ENCODE results near the gene MT2A.

MT2A gene

GRCh38 chr16:56608043-56608875 lies at the start of gene MT2A:
TSS of gene MT2A (plus strand) at chr16:56608584. CDS start at chr16:56608656, 72 bp downstream.
- H3K36me3 ChIP-seq (ENCODE audit: insufficient read depth, low read length), result no peaks in the 10 kb centered on the region
- H3K27me3 ChIP-seq (ENCODE audit: insufficient read depth, low read length), result no peaks in the 10 kb centered on the region
- H3K27ac ChIP-seq (ENCODE audit: low read depth, low read length, poor library complexity, severe bottlenecking), result no peak within 1 kb of the TSS
- peak within 1 kb of the TSS; percentile 98 for H3K4me2 ChIP-seq (ENCODE audit: low read length)
- no peaks in the 10 kb centered on the region for H4K20me1 ChIP-seq (ENCODE audit: insufficient read depth, low read length)
- peaks cover 28% of the 10 kb centered on the region for H3K4me1 ChIP-seq (ENCODE audit: insufficient read depth, low read length, severe bottlenecking)
- no peaks in the 10 kb centered on the region for H3K9me3 ChIP-seq (ENCODE audit: low read length)
- peak within 1 kb of the TSS; percentile 65 for H3K9ac ChIP-seq (ENCODE audit: low read length)
- no peaks in the 10 kb centered on the region for H3K9me2 ChIP-seq (ENCODE audit: low read depth, low read length)
- no peak for TF ChIP-seq EZH2 (IDR thresholded peaks at IDR 0.05; ENCODE audit: borderline replicate concordance, low read length)
- TF ChIP-seq CTCF (IDR thresholded peaks at IDR 0.05; ENCODE audit: low read length), result no peak
- no peaks in the 10 kb centered on the region for H3K79me2 ChIP-seq (ENCODE audit: insufficient read depth, low read length)
- H3F3A ChIP-seq (ENCODE audit: insufficient read depth, low read length), result no peaks in the 10 kb centered on the region
- peak within 1 kb of the TSS; percentile 68 for H3K4me3 ChIP-seq (ENCODE audit: low read depth, low read length, poor library complexity, severe bottlenecking)
- peak within 1 kb of the TSS; percentile 99 for H2AFZ ChIP-seq (ENCODE audit: low read length)

GRCh38 chr16:56559109-56559508 lies 49.3 kb upstream of the MT2A start:
- TF ChIP-seq CTCF (IDR thresholded peaks at IDR 0.05; ENCODE audit: low read length), result no peak
- TF ChIP-seq EZH2 (IDR thresholded peaks at IDR 0.05; ENCODE audit: borderline replicate concordance, low read length), result no peak

GRCh38 chr16:56560447-56560846 lies 47.9 kb upstream of the MT2A start:
- Histone ChIP-seq H3K4me1 (ENCODE audit: insufficient read depth, low read length, severe bottlenecking) (no peaks in the 10 kb centered on the region), H3K9me2 (ENCODE audit: low read depth, low read length) (no peaks in the 10 kb centered on the region), H3K4me3 (ENCODE audit: low read depth, low read length, poor library complexity, severe bottlenecking) (no peak overlapping the region), H3K9me3 (ENCODE audit: low read length) (no peaks in the 10 kb centered on the region), H3K9ac (ENCODE audit: low read length) (no peak overlapping the region), H3F3A (ENCODE audit: insufficient read depth, low read length) (no peaks in the 10 kb centered on the region), H3K4me2 (ENCODE audit: low read length) (no peak overlapping the region), H4K20me1 (ENCODE audit: insufficient read depth, low read length) (no peaks in the 10 kb centered on the region), H3K79me2 (ENCODE audit: insufficient read depth, low read length) (no peaks in the 10 kb centered on the region), H2AFZ (ENCODE audit: low read length) (no peak overlapping the region), H3K27ac (ENCODE audit: low read depth, low read length, poor library complexity, severe bottlenecking) (no peak overlapping the region), H3K27me3 (ENCODE audit: insufficient read depth, low read length) (no peaks in the 10 kb centered on the region; the same call in 1 of the 2 replicates), H3K36me3 (ENCODE audit: insufficient read depth, low read length) (no peaks in the 10 kb centered on the region)
- no peak for TF ChIP-seq CTCF (IDR thresholded peaks at IDR 0.05; ENCODE audit: low read length)
- no peak for TF ChIP-seq EZH2 (IDR thresholded peaks at IDR 0.05; ENCODE audit: borderline replicate concordance, low read length)

More at GRCh38 chr16:56559109-56559508, 49.3 kb upstream of the MT2A start:
- Histone ChIP-seq H4K20me1 (ENCODE audit: insufficient read depth, low read length) (no peaks in the 10 kb centered on the region), H3K4me2 (ENCODE audit: low read length) (no peak overlapping the region), H2AFZ (ENCODE audit: low read length) (no peak overlapping the region), H3K27ac (ENCODE audit: low read depth, low read length, poor library complexity, severe bottlenecking) (no peak overlapping the region), H3K9ac (ENCODE audit: low read length) (no peak overlapping the region), H3F3A (ENCODE audit: insufficient read depth, low read length) (no peaks in the 10 kb centered on the region), H3K4me1 (ENCODE audit: insufficient read depth, low read length, severe bottlenecking) (no peaks in the 10 kb centered on the region), H3K36me3 (ENCODE audit: insufficient read depth, low read length) (no peaks in the 10 kb centered on the region), H3K79me2 (ENCODE audit: insufficient read depth, low read length) (no peaks in the 10 kb centered on the region), H3K9me2 (ENCODE audit: low read depth, low read length) (no peaks in the 10 kb centered on the region), H3K4me3 (ENCODE audit: low read depth, low read length, poor library complexity, severe bottlenecking) (no peak overlapping the region), H3K9me3 (ENCODE audit: low read length) (no peaks in the 10 kb centered on the region), H3K27me3 (ENCODE audit: insufficient read depth, low read length) (no peaks in the 10 kb centered on the region; the same call in 1 of the 2 replicates)
